Upper lobe of left lung (tissue), 6 donors: ENCODE measurements around the gene PPP2R2D. TPM values are rescaled to one million over a fixed set of nuclear protein-coding genes. Genes with fewer than 3 reads are reported as not detected.

Experiments
- ATAC-seq, 2 donors: fragments of 200-7000 bp; cut with Tn5 transposase; one replicate each; pipeline ENCODE4 v1.9.1; 2022; ENCODE audit warnings: mild to moderate bottlenecking in 2 of 2, moderate library complexity in 2 of 2; ENCODE audit not compliant: low FRiP score in 2 of 2
- DNase-seq, 2 donors: peaks; one replicate each; pipeline ENCODE4 v3.0.0-alpha.2; 2019 to 2020
- H3K27ac ChIP-seq, 4 donors: fragments of 200-600 bp; sonication (generic); one replicate each; pipeline ENCODE4 v1.5.1; 2016 to 2019
- H3K27me3 ChIP-seq, 4 donors: fragments of 200-600 bp; sonication (generic); one replicate each; pipeline ENCODE4 v1.5.1; 2017 to 2019
- H3K36me3 ChIP-seq, 4 donors: fragments of 200-600 bp; sonication (generic); one replicate each; pipeline ENCODE4 v1.5.1; 2016 to 2019
- H3K4me1 ChIP-seq, 4 donors: fragments of 200-600 bp; sonication (generic); one replicate each; pipeline ENCODE4 v1.5.1; 2018 to 2019
- H3K4me3 ChIP-seq, 4 donors: fragments of 200-600 bp; sonication (generic); one replicate each; pipeline ENCODE4 v1.5.1; 2017 to 2019; ENCODE audit warnings: mild to moderate bottlenecking in 2 of 4, moderate library complexity in 1 of 4
- H3K9me3 ChIP-seq, 4 donors: fragments of 200-600 bp; sonication (generic); one replicate each; pipeline ENCODE4 v1.5.1; 2018 to 2019
- EP300 ChIP-seq, 4 donors: sonication (generic); formaldehyde crosslinking; IDR thresholded peaks; one replicate each; pipeline ENCODE4 v1.5.1; 2017; ENCODE audit warnings: antibody characterized with exemption in 4 of 4, control low read depth in 2 of 4
- POLR2A ChIP-seq, 4 donors: fragments of 450-650 bp; IDR thresholded peaks; one replicate each; pipeline ENCODE4 v1.5.1; 2016 to 2017; ENCODE audit warnings: antibody characterized with exemption in 4 of 4, mild to moderate bottlenecking in 2 of 4
- POLR2AphosphoS5 ChIP-seq, 2 donors: sonication (generic); formaldehyde crosslinking; IDR thresholded peaks; one replicate each; pipeline ENCODE4 v1.5.1; 2017; ENCODE audit warnings: antibody characterized with exemption in 2 of 2
- WGBS, 2 donors: methylation state at CpG; one replicate each; pipeline ENCODE4 v1.1.5; 2017 to 2018; 5-methylcytosine and 5-hydroxymethylcytosine counted together
- total RNA-seq, 6 donors: library from RNA; depleted of rRNA in 4 of 6; stranded (reverse); fragments of >200 nt in 4 of 6; gene quantifications; one replicate each; pipeline versions ENCODE4 v1.1.0 to v1.2.1, GENCODE V29; 2016 to 2021
- TF ChIP-seq, protein P1 (sequence below), 6 experiments: fragments of 450-650 bp in 4 of 6; fragments of 200-600 bp in 2 of 6; sonication (generic) in 2 of 6; IDR thresholded peaks; one replicate each; pipeline ENCODE4 v1.5.1; 2016 to 2019; ENCODE audit warnings: antibody characterized with exemption in 6 of 6
- donor health status: DM: no; HTN: no; CAD: no; lungs with moderate emphysema.
- donor health status: DM: no; HTN: yes; CAD: no; lungs with severe emphysema.

Gene PPP2R2D
- total RNA-seq, 6 donors from 2014 or later: 20.5 to 60.8 (median 28.7) TPM

DNA sequence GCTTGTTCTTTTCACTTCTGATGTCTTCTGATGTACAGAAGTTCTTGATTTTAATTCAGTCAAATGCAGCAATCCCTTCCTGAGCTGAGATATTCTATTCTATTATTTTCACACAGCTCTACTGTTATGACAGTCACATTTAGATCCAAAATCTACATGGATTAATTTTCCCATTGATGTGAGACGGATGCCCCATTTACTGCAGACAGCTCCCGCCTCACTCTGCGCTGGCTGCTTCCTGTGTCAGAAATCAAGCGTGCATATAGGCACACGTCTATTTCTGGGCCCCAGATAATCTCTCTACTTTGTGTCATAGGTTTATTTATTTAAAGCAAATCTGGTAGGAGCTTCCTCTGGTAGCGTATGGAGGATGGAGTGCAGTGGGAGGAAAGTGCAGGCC lies 74.2 kb downstream of the PPP2R2D start:
- Histone ChIP-seq H3K4me3 (no peak overlapping the region), H3K27me3 (no peaks in the 10 kb centered on the region), H3K9me3 (no peaks in the 10 kb centered on the region), H3K27ac (no peak overlapping the region), H3K4me1 (peaks cover 20 to 27% (median 23%) of the 10 kb centered on the region in 4 donors), H3K36me3 (peaks cover 4 to 24% (median 14%) of the 10 kb centered on the region in 4 donors)
- no peak for DNase-seq
- ATAC-seq: no peak
- TF ChIP-seq POLR2A (IDR thresholded peaks at IDR 0.05): no peak
- TF ChIP-seq, protein P1, sequence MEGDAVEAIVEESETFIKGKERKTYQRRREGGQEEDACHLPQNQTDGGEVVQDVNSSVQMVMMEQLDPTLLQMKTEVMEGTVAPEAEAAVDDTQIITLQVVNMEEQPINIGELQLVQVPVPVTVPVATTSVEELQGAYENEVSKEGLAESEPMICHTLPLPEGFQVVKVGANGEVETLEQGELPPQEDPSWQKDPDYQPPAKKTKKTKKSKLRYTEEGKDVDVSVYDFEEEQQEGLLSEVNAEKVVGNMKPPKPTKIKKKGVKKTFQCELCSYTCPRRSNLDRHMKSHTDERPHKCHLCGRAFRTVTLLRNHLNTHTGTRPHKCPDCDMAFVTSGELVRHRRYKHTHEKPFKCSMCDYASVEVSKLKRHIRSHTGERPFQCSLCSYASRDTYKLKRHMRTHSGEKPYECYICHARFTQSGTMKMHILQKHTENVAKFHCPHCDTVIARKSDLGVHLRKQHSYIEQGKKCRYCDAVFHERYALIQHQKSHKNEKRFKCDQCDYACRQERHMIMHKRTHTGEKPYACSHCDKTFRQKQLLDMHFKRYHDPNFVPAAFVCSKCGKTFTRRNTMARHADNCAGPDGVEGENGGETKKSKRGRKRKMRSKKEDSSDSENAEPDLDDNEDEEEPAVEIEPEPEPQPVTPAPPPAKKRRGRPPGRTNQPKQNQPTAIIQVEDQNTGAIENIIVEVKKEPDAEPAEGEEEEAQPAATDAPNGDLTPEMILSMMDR (IDR thresholded peaks at IDR 0.05): no peak
- TF ChIP-seq POLR2AphosphoS5 (IDR thresholded peaks at IDR 0.05): no peak
- TF ChIP-seq EP300 (IDR thresholded peaks at IDR 0.05): no peak
- 67 to 77% methylated on average over 6 of the region's 6 CpGs for WGBS, 2 donors

DNA sequence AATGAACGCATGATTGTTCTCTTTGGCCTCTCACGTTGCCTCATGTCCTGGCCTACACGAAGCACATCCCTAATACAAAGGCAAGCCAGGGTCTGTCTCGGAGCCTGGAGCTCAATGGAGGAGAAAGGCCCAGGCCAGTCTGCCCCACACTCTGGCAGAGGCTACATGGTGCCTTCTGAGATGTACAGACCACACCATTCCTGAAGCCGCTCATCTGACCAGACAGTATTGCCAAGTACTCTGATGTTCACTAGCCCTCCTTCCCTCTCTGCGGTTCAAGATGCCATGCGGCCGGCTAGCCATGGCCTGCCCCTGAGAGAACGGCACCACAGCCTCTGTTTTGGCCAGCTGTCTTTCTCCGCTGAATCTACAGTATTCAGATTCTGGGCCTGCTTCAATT lies 75.0 kb downstream of the PPP2R2D start:
- no peak for DNase-seq
- no peak for TF ChIP-seq POLR2A (IDR thresholded peaks at IDR 0.05)
- TF ChIP-seq EP300 (IDR thresholded peaks at IDR 0.05): no peak
- no peak for TF ChIP-seq POLR2AphosphoS5 (IDR thresholded peaks at IDR 0.05)
- TF ChIP-seq, protein P1 (IDR thresholded peaks at IDR 0.05): no peak
- Histone ChIP-seq H3K9me3 (no peaks in the 10 kb centered on the region), H3K4me1 (peaks cover 24 to 34% (median 30%) of the 10 kb centered on the region in 4 donors), H3K27ac (no peak overlapping the region), H3K36me3 (peaks cover 0 to 16% (median 6%) of the 10 kb centered on the region in 4 donors), H3K27me3 (no peaks in the 10 kb centered on the region), H3K4me3 (no peak overlapping the region)
- ATAC-seq: no peak
- WGBS, 2 donors: 91 to 96% methylated on average over 6 to 10 of the region's 10 CpGs

DNA sequence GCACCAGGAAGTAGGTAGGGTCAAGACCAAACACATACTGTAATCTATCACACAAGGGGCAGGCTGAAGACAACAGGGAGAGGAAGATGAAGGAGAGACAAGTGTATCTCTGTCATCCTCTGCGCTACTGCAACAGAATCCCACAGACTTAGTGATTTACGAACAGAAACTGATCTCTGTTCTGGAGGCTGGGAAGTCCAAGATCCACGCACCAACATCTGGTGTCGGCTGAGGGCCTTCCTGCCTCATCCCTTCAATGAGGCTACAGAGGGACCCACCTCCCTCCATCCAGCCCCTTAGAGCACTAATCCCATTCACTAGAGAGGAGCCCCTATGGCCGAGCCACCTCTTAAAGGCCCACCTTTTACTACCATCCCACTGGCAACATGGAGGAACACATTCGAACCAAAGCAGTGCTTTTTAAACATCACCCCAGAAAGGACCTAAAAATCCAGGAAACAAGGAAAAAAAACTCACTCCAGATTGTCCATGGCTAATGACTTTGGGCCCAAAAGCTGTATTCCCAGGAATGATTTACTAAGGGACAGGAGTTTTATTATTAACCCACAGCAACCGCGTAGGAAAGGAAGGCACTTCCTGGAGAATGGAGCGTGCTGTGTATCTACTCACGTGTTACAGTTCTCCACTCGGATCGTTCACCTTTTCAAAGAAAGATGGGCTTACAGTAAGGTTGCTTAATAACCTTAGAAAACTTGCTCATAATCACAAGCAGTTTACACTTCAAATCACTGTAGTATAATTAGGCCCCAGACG lies 76.7 kb downstream of the PPP2R2D start:
- H3K27ac ChIP-seq: no peak overlapping the region
- no peak for DNase-seq
- no peak for ATAC-seq
- TF ChIP-seq, protein P1 (IDR thresholded peaks at IDR 0.05): no peak
- TF ChIP-seq POLR2A (IDR thresholded peaks at IDR 0.05) (no peak), POLR2AphosphoS5 (IDR thresholded peaks at IDR 0.05) (no peak), EP300 (IDR thresholded peaks at IDR 0.05) (no peak)
- H3K4me1 ChIP-seq: peaks cover 19 to 42% (median 32%) of the 10 kb centered on the region in 4 donors
- peaks cover 0 to 4% (median 0%) of the 10 kb centered on the region in 4 donors for H3K36me3 ChIP-seq
- H3K27me3 ChIP-seq: no peaks in the 10 kb centered on the region
- H3K9me3 ChIP-seq: no peaks in the 10 kb centered on the region
- WGBS, 2 donors: 87 to 92% methylated on average over 12 to 13 of the region's 13 CpGs
- no peak overlapping the region for H3K4me3 ChIP-seq

DNA sequence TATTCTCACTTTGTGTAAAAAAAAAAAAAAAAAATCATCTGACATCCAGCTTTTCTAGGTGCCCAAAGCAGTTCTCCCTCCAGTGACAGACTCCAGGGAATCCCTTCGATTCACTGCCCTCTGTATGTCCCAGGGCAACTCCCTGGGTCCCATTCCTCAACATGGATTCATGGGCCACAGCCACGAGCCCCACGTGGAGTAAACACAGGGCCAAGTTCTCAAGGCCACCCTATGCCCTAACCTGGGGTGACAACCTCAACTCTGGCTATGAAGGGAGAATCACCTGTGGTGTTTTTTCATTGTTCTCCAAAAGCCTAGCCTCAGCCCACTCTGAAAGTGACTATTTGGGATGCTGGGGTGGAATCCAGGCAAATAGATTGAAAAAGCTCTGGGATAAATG lies 77.6 kb downstream of the PPP2R2D start:
- DNase-seq: no peak
- 87 to 96% methylated on average over 3 of the region's 3 CpGs for WGBS, 2 donors
- no peak overlapping the region for H3K27ac ChIP-seq

More for the DNA sequence above, 77.6 kb downstream of the PPP2R2D start:
- H3K36me3 ChIP-seq: no peaks in the 10 kb centered on the region
- H3K4me1 ChIP-seq: peaks cover 11 to 39% (median 25%) of the 10 kb centered on the region in 4 donors
- H3K9me3 ChIP-seq: no peaks in the 10 kb centered on the region
- no peak for ATAC-seq
- H3K4me3 ChIP-seq: no peak overlapping the region
- no peaks in the 10 kb centered on the region for H3K27me3 ChIP-seq
- no peak for TF ChIP-seq EP300 (IDR thresholded peaks at IDR 0.05)
- no peak for TF ChIP-seq POLR2AphosphoS5 (IDR thresholded peaks at IDR 0.05)
- TF ChIP-seq POLR2A (IDR thresholded peaks at IDR 0.05): no peak
- TF ChIP-seq, protein P1 (IDR thresholded peaks at IDR 0.05): no peak
